HCEC 1CT (cell line): ENCODE data around the gene RPL18A.

Source experiments
- DNase-seq: peaks from one replicate; pipeline ENCODE4 v3.0.0-alpha.2; 2017

RPL18A gene

GRCh38 chr19:17910791-17911360 is 51.2 kb downstream of the RPL18A start:
- no peak for DNase-seq
